OCI-LY3 (cell line): ENCODE results near the gene DDX6.
"Not testable (repeated sequence)": the region's sequence is repeated elsewhere in the genome, so short reads cannot be mapped to it uniquely, and the experiment has no call there.

Source experiments
- CTCF ChIP-seq: fragments of 200-600, 300-600 bp; sonication (generic); IDR thresholded peaks from 2 replicates; pipeline ENCODE4 v1.5.1; 2014; ENCODE audit warnings: antibody characterized with exemption, low read length, low read depth
- EZH2phosphoT487 ChIP-seq: fragments of 200-600 bp; shearing (Covaris generic); IDR thresholded peaks from 2 replicates; pipeline ENCODE4 v1.6.1; 2018; ENCODE audit warnings: antibody characterized with exemption, mixed run types, low read depth

GRCh38 chr11:118718562-118718961 lies 72.4 kb downstream of the DDX6 start:
- TF ChIP-seq CTCF, EZH2phosphoT487: not testable (repeated sequence)
